HEK293T (cell line): Measurements from ENCODE around the gene SLC1A5.
A peak's percentile ranks its signal among the peaks of the same experiment; 100 is the strongest.

Experiments used
- CTCF ChIA-PET: fragments of 350-600 bp; formaldehyde crosslinking; extraction: SDS; loops from one replicate; lab custom pipeline; 2021; ENCODE audit warnings: antibody characterized with exemption, inconsistent platforms; lab: Yijun Ruan, JAX
- POLR2A ChIA-PET: fragments of 350-600 bp; formaldehyde crosslinking; extraction: SDS; loops from one replicate; lab custom pipeline; 2020; ENCODE audit warnings: antibody characterized with exemption, inconsistent platforms; lab: Yijun Ruan, JAX
- DNase-seq: peaks from one replicate; pipeline ENCODE4 v3.0.0; 2012; ENCODE audit warnings: mixed read lengths; ENCODE audit errors: extremely low spot score
- ARNT ChIP-seq: fragments of 450-650 bp; IDR thresholded peaks from 2 replicates; pipeline ENCODE4 v1.6.1; 2017; ENCODE audit warnings: mild to moderate bottlenecking
- BHLHE40 ChIP-seq: fragments of 450-650 bp; IDR thresholded peaks from 2 replicates; pipeline ENCODE4 v1.6.1; 2016; ENCODE audit warnings: mild to moderate bottlenecking, moderate library complexity, borderline replicate concordance
- CTBP1 ChIP-seq: fragments of 450-650 bp; IDR thresholded peaks from 2 replicates; pipeline ENCODE4 v1.6.1; 2016; ENCODE audit warnings: borderline replicate concordance
- ELF4 ChIP-seq: fragments of 450-650 bp; IDR thresholded peaks from 2 replicates; pipeline ENCODE4 v1.6.1; 2017; ENCODE audit warnings: antibody characterized with exemption
- FOXA1 ChIP-seq: fragments of 450-650 bp; IDR thresholded peaks from 2 replicates; pipeline ENCODE4 v1.6.1; 2016; ENCODE audit warnings: mild to moderate bottlenecking
- FOXK2 ChIP-seq: fragments of 450-650 bp; IDR thresholded peaks from 2 replicates; pipeline ENCODE4 v1.6.1; 2016; ENCODE audit warnings: mild to moderate bottlenecking
- FOXM1 ChIP-seq: fragments of 450-650 bp; IDR thresholded peaks from 2 replicates; pipeline ENCODE4 v1.6.1; 2017; ENCODE audit warnings: mild to moderate bottlenecking, borderline replicate concordance
- HDGF ChIP-seq: fragments of 450-650 bp; IDR thresholded peaks from 2 replicates; pipeline ENCODE4 v1.6.1; 2017; ENCODE audit warnings: antibody characterized with exemption, borderline replicate concordance
- L3MBTL2 ChIP-seq: fragments of 450-650 bp; conservative IDR thresholded peaks from 2 replicates; pipeline ENCODE4 v1.6.1; 2016; ENCODE audit warnings: mild to moderate bottlenecking
- LEF1 ChIP-seq: fragments of 450-650 bp; IDR thresholded peaks from 2 replicates; pipeline ENCODE4 v1.6.1; 2017; ENCODE audit warnings: mild to moderate bottlenecking, borderline replicate concordance
- NFRKB ChIP-seq: fragments of 450-650 bp; IDR thresholded peaks from 2 replicates; pipeline ENCODE4 v1.6.1; 2016; ENCODE audit warnings: mild to moderate bottlenecking, moderate library complexity
- PKNOX1 ChIP-seq: fragments of 450-650 bp; IDR thresholded peaks from 2 replicates; pipeline ENCODE4 v1.6.1; 2016
- SP1 ChIP-seq: fragments of 450-650 bp; IDR thresholded peaks from 2 replicates; pipeline ENCODE4 v1.6.1; 2017
- SUZ12 ChIP-seq: fragments of 450-650 bp; IDR thresholded peaks from 2 replicates; pipeline ENCODE4 v1.6.1; 2016; ENCODE audit warnings: mild to moderate bottlenecking
- TARDBP ChIP-seq: fragments of 450-650 bp; IDR thresholded peaks from 2 replicates; pipeline ENCODE4 v1.6.1; 2016
- ZNF384 ChIP-seq: fragments of 450-650 bp; IDR thresholded peaks from 2 replicates; pipeline ENCODE4 v1.6.1; 2016

The SLC1A5 gene

GRCh38 chr19:46789371-46789770 is 977 bp upstream of the SLC1A5 start:
- CTCF ChIA-PET, result no interaction called here
- POLR2A ChIA-PET, result interaction anchor here (0.8 to 4.5 kb wide), 9 partner anchors 8 to 324 kb away, joined by 3 to 35 read pairs (median 6); partner anchors contain the start of gene ARHGAP35
- no peak for DNase-seq
- no peak for TF ChIP-seq L3MBTL2
- TF ChIP-seq LEF1, result no peak
- TF ChIP-seq FOXA1, result no peak

GRCh38 chr19:46788968-46789338 is 559 bp upstream of the SLC1A5 start:
- CTCF ChIA-PET, result interaction anchor here (0.6 kb wide), 1 partner anchor 32 kb away, joined by 3 read pairs; no protein-coding TSS in a partner anchor
- DNase-seq, result no peak
- peak; percentile 36; the same call in 1 of the 2 replicates for TF ChIP-seq L3MBTL2
- TF ChIP-seq ZNF384, result no peak
- POLR2A ChIA-PET, result interaction anchor here (0.5 to 4.5 kb wide), 29 partner anchors 8 to 342 kb away, joined by 3 to 35 read pairs (median 4); partner anchors contain the start of genes AP2S1, ARHGAP35 and SAE1

GRCh38 chr19:46787331-46788261 is 798 bp downstream of the SLC1A5 start:
- TF ChIP-seq TARDBP (no peak), PKNOX1 (no peak), ELF4 (no peak), L3MBTL2 (no peak; the same call in none of the 2 replicates), FOXM1 (no peak), ZNF384 (no peak), ARNT (no peak), NFRKB (no peak), FOXK2 (no peak), LEF1 (no peak), SP1 (no peak), HDGF (no peak), CTBP1 (no peak), BHLHE40 (no peak), FOXA1 (no peak)
- peak; percentile 46 for DNase-seq
- ChIA-PET CTCF (interaction anchor here (0.6 to 0.8 kb wide), 2 partner anchors 18 to 22 kb away, joined by 3 to 4 read pairs; no protein-coding TSS in a partner anchor), POLR2A (interaction anchor here (0.6 to 4.5 kb wide), 24 partner anchors 10 to 923 kb away, joined by 3 to 35 read pairs (median 4); partner anchors contain the start of genes AP2S1 and SAE1)

- no peak for TF ChIP-seq ARNT
- TF ChIP-seq SUZ12, result no peak
- 0 out of 2 replicates have a peak, but pooled peaks have one; percentile 57 for TF ChIP-seq L3MBTL2
- no peak for TF ChIP-seq ZNF384
- no peak for DNase-seq
- ChIA-PET POLR2A (interaction anchor here (0.7 to 4.5 kb wide), 12 partner anchors 10 to 54 kb away, joined by 3 to 35 read pairs (median 4); no protein-coding TSS in a partner anchor), CTCF (interaction anchor here (0.8 kb wide), 1 partner anchor 18 kb away, joined by 3 read pairs; no protein-coding TSS in a partner anchor)
Measured at GRCh38 chr19:46787040-46787330, 1.4 kb downstream of the SLC1A5 start.

GRCh38 chr19:46786236-46787039 is 2.0 kb downstream of the SLC1A5 start:
- ChIA-PET CTCF (interaction anchor here (0.5 to 0.9 kb wide), 3 partner anchors 20 to 321 kb away, joined by 3 to 4 read pairs (median 3); no protein-coding TSS in a partner anchor), POLR2A (interaction anchor here (0.5 to 4.5 kb wide), 13 partner anchors 8 to 131 kb away, joined by 3 to 35 read pairs (median 6); partner anchors contain the start of gene AP2S1)
- peak; percentile 41 for DNase-seq
- TF ChIP-seq NFRKB (no peak), ELF4 (no peak; the same call in 1 of the 2 replicates), L3MBTL2 (peak; percentile 82), ZNF384 (no peak), SUZ12 (no peak), CTBP1 (peak; percentile 39; the same call in 1 of the 2 replicates), PKNOX1 (peak; percentile 53), LEF1 (no peak), HDGF (0 out of 2 replicates have a peak, but pooled peaks have one; percentile 71), BHLHE40 (no peak), FOXK2 (no peak)

GRCh38 chr19:46785980-46786235 is 2.5 kb downstream of the SLC1A5 start:
- no peak for DNase-seq
- TF ChIP-seq FOXM1 (no peak), ZNF384 (peak; percentile 90)
- ChIA-PET POLR2A (interaction anchor here (0.5 to 4.5 kb wide), 12 partner anchors 8 to 131 kb away, joined by 3 to 35 read pairs (median 6); partner anchors contain the start of gene AP2S1), CTCF (interaction anchor here (0.5 to 0.9 kb wide), 3 partner anchors 19 to 321 kb away, joined by 3 to 4 read pairs (median 3); no protein-coding TSS in a partner anchor)
